Measurements from ENCODE around the gene SNU13.
"Not testable (repeated sequence)": the region's sequence is repeated elsewhere in the genome, so short reads cannot be mapped to it uniquely, and the experiment has no call there.

DNA sequence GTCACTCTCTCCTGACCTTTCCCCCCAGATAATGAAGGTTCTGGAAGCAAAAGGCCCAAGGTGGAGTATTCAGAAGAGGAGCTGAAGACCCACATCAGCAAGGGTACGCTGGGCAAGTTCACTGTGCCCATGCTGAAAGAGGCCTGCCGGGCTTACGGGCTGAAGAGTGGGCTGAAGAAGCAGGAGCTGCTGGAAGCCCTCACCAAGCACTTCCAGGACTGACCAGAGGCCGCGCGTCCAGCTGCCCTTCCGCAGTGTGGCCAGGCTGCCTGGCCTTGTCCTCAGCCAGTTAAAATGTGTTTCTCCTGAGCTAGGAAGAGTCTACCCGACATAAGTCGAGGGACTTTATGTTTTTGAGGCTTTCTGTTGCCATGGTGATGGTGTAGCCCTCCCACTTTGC lies 25.1 kb downstream of the SNU13 start:
- TF ChIP-seq, protein P1, sequence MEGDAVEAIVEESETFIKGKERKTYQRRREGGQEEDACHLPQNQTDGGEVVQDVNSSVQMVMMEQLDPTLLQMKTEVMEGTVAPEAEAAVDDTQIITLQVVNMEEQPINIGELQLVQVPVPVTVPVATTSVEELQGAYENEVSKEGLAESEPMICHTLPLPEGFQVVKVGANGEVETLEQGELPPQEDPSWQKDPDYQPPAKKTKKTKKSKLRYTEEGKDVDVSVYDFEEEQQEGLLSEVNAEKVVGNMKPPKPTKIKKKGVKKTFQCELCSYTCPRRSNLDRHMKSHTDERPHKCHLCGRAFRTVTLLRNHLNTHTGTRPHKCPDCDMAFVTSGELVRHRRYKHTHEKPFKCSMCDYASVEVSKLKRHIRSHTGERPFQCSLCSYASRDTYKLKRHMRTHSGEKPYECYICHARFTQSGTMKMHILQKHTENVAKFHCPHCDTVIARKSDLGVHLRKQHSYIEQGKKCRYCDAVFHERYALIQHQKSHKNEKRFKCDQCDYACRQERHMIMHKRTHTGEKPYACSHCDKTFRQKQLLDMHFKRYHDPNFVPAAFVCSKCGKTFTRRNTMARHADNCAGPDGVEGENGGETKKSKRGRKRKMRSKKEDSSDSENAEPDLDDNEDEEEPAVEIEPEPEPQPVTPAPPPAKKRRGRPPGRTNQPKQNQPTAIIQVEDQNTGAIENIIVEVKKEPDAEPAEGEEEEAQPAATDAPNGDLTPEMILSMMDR (IDR thresholded peaks at IDR 0.05; ENCODE audit: borderline replicate concordance, extremely low read depth, low read length, poor library complexity, severe bottlenecking), result not testable (repeated sequence)
- not testable (repeated sequence) for TF ChIP-seq EZH2 (IDR thresholded peaks at IDR 0.05; ENCODE audit: borderline replicate concordance, low read depth, low read length, severe bottlenecking)
